GM13976 (cell line): ENCODE measurements around the gene RHBDF1.

ENCODE experiments used
- DNase-seq: peaks from one replicate; pipeline ENCODE4 v3.0.0; 2012; ENCODE audit warnings: low spot score
- in situ Hi-C: fragments of 300-500 bp; cut with MboI; formaldehyde crosslinking; loops from one replicate; pipeline ENCODE4 v1.12.0; 2022; ENCODE audit warnings: low sequenced_read_pairs, mixed read lengths, inconsistent platforms; ENCODE audit not compliant: unreplicated experiment
- TF ChIP-seq, protein P1 (sequence below): IDR thresholded peaks from 2 replicates; pipeline ENCODE4 v1.5.1; 2012; ENCODE audit warnings: borderline replicate concordance, mild to moderate bottlenecking; ENCODE audit not compliant: insufficient read depth; ENCODE audit errors: extremely low read depth, missing control alignments, control extremely low read depth

The RHBDF1 gene

DNA sequence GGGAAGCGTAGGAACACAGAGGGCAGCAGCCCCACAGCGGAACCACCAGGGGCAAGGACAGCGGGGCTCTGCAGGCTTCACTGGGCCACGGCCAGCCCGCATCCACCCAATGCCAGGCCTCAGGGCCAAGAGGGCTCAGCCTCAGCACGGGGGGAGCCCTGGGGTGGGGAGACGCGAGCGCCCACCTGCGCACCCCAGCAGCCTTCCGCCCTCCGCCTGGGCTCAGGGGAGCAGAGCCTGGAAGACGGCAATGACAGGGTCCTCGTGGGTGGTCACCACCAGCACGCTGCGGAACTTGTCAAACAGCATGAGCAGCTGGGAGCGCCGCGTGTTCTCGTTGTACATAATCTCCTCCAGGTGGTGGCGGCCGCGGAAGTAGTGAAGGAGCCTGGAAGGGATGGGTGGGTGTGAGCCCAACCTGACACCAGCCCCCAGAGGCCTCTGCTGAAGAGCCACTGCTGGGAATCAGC lies 14.1 kb upstream of the RHBDF1 start:
- TF ChIP-seq, protein P1, sequence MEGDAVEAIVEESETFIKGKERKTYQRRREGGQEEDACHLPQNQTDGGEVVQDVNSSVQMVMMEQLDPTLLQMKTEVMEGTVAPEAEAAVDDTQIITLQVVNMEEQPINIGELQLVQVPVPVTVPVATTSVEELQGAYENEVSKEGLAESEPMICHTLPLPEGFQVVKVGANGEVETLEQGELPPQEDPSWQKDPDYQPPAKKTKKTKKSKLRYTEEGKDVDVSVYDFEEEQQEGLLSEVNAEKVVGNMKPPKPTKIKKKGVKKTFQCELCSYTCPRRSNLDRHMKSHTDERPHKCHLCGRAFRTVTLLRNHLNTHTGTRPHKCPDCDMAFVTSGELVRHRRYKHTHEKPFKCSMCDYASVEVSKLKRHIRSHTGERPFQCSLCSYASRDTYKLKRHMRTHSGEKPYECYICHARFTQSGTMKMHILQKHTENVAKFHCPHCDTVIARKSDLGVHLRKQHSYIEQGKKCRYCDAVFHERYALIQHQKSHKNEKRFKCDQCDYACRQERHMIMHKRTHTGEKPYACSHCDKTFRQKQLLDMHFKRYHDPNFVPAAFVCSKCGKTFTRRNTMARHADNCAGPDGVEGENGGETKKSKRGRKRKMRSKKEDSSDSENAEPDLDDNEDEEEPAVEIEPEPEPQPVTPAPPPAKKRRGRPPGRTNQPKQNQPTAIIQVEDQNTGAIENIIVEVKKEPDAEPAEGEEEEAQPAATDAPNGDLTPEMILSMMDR, result no peak
- in situ Hi-C loops, result no loop called here
- DNase-seq, result no peak

GRCh38 chr16:85865-86264 lies 13.4 kb upstream of the RHBDF1 start:
- TF ChIP-seq, protein P1, result no peak
- in situ Hi-C loops, result no loop called here
- DNase-seq, result no peak

DNA sequence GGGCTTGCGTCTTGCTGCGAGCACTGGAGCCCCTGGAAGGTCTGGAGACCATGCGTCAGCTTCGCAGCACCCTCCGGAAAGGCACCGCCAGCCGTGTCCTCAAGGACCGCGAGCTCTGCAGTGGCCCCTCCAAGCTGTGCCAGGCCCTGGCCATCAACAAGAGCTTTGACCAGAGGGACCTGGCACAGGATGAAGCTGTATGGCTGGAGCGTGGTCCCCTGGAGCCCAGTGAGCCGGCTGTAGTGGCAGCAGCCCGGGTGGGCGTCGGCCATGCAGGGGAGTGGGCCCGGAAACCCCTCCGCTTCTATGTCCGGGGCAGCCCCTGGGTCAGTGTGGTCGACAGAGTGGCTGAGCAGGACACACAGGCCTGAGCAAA lies 13.0 kb upstream of the RHBDF1 start:
- in situ Hi-C loops, result no loop called here
- TF ChIP-seq, protein P1, result no peak
- no peak for DNase-seq

GRCh38 chr16:84718-85406 lies 12.4 kb upstream of the RHBDF1 start:
- TF ChIP-seq, protein P1, result no peak
- in situ Hi-C loops, result no loop called here
- DNase-seq, result peak; percentile 80

GRCh38 chr16:83781-84615 lies 11.6 kb upstream of the RHBDF1 start:
- in situ Hi-C loops, result no loop called here
- DNase-seq, result no peak
- TF ChIP-seq, protein P1, result no peak

DNA sequence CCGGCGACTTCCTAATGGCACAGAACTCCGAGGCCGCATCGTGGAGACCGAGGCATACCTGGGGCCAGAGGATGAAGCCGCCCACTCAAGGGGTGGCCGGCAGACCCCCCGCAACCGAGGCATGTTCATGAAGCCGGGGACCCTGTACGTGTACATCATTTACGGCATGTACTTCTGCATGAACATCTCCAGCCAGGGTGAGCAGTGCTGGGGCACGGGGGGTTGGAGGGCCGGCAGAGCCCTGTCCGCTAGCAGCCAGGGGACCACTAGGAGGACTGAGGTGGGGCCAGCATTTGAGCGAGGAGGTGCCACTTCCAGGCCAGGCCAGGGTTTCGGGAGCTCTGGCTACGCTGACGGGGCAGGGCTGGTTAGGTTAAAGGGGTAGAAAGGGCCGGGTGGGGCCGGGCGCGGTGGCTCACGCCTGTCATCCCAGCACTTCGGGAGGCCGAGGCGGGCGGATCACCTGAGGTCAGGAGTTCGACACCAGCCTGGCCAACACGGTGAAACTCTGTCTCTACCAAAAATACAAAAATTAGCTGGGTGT lies 10.7 kb upstream of the RHBDF1 start:
- DNase-seq, result no peak
- in situ Hi-C loops, result no loop called here
- TF ChIP-seq, protein P1, result no peak
